Activated CD4-positive, CD25-positive, alpha-beta regulatory T cell (primary cell): ENCODE data around the gene BOD1.

Experiments used
- DNase-seq, 4 experiments: peaks; one replicate each; lab custom pipeline; 2025; lab: John Stamatoyannopoulos, UW

The BOD1 gene

GRCh38 chr5:173616577-173617118 lies at the start of gene BOD1:
Gene BOD1 (minus strand): TSS chr5:173616650. CDS start chr5:173616436, 214 bp downstream.
- peak; percentile 78 to 91 (median 88) for DNase-seq

- no peak for DNase-seq
Measured at GRCh38 chr5:173665326-173665725, 48.9 kb upstream of the BOD1 start.

- no peak for DNase-seq
Measured at GRCh38 chr5:173664154-173664526, 47.7 kb upstream of the BOD1 start.

GRCh38 chr5:173663352-173664153 lies 47.1 kb upstream of the BOD1 start:
- DNase-seq: no peak

- no peak for DNase-seq
Measured at GRCh38 chr5:173662581-173663351, 46.3 kb upstream of the BOD1 start.

GRCh38 chr5:173660481-173661280 lies 44.2 kb upstream of the BOD1 start:
- DNase-seq: no peak

GRCh38 chr5:173659423-173659822 lies 43.0 kb upstream of the BOD1 start:
- DNase-seq: no peak

GRCh38 chr5:173657741-173658356 lies 41.4 kb upstream of the BOD1 start:
- DNase-seq: no peak

- DNase-seq: no peak
Measured at GRCh38 chr5:173655196-173655797, 38.8 kb upstream of the BOD1 start.

- no peak for DNase-seq
Measured at GRCh38 chr5:173653822-173654523, 37.5 kb upstream of the BOD1 start.

- DNase-seq: no peak
Measured at GRCh38 chr5:173648308-173648866, 31.9 kb upstream of the BOD1 start.

- no peak for DNase-seq
Measured at GRCh38 chr5:173646692-173647091, 30.2 kb upstream of the BOD1 start.

GRCh38 chr5:173645890-173646574 lies 29.6 kb upstream of the BOD1 start:
- no peak for DNase-seq

GRCh38 chr5:173645437-173645807 lies 29.0 kb upstream of the BOD1 start:
- DNase-seq: no peak

- DNase-seq: no peak
Measured at GRCh38 chr5:173644673-173645436, 28.4 kb upstream of the BOD1 start.

GRCh38 chr5:173643964-173644363 lies 27.5 kb upstream of the BOD1 start:
- DNase-seq: no peak

GRCh38 chr5:173642895-173643481 lies 26.5 kb upstream of the BOD1 start:
- no peak for DNase-seq

- DNase-seq: no peak
Measured at GRCh38 chr5:173642191-173642816, 25.9 kb upstream of the BOD1 start.
